ENCODE measurements around the gene DHTKD1.
"Not testable (repeated sequence)": the region's sequence is repeated elsewhere in the genome, so short reads cannot be mapped to it uniquely, and the experiment has no call there.

Gene DHTKD1

DNA sequence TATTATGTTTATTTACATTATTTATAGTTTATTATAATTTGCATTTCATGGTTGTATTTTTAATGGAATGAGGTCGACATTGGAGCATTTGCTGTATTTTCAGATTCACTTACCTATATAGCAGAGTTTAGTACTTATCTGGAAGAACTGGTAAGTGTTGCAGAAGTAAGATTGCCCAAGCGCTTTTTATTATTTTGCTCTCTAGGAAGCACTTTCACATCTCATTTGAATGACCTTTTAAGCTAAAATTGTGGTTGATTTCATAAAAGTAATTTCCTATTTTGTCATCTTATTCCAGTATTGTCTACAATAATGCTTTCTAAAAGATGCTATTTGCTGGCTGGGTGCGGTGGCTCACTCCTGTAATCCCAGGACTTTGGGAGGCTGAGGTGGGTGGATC lies 89.4 kb downstream of the DHTKD1 start:
- no peak overlapping the region for H3K27ac Mint-ChIP-seq
- peaks cover 10% of the 10 kb centered on the region for H3K36me3 Mint-ChIP-seq
- H3K4me1 Mint-ChIP-seq = no peaks in the 10 kb centered on the region
- H3K27me3 Mint-ChIP-seq = no peaks in the 10 kb centered on the region
- H3K4me3 Mint-ChIP-seq = no peak overlapping the region
- no peaks in the 10 kb centered on the region for H3K9me3 Mint-ChIP-seq

DNA sequence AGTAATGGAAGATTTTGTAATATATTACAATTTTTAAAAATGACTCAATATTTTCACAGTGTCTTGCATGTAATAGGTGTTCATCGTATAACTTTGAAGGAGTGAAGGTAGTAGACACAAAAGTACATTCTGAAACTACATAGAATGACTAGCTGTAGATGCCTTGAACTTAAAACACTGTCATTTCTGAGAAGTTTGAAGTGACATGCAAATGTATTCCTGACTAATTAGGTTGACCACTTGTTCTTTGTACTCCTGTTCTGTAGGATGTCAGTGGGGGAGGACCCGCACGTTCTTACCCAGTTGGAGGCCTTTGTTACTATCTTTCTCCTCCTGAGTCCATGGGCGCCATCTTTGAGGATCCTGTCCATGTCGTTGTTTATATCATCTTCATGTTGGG lies 91.9 kb downstream of the DHTKD1 start:
- Mint-ChIP-seq H3K36me3 (peaks cover 9% of the 10 kb centered on the region), H3K27ac (no peak overlapping the region)

DNA sequence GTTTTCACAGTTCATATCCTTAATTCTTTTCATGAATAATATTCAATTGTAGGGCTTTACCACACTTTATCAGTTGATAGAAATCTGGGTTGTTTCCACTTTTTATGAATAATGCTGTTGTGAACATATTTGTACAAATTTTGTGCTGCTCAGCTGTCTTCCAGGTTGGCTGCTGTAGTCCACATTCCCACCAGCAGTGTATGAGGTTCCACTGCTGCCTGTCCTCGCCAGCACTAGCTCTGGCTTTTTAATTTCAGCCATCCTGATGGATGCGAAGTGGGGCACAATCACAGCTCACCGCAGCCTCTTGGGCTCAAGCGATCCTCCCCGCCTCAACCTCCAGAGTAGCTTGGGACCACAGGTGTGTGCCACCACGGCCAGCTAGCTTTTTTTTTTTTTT lies 94.2 kb downstream of the DHTKD1 start:
- Mint-ChIP-seq H3K9me3 (no peaks in the 10 kb centered on the region), H3K36me3 (peaks cover 7% of the 10 kb centered on the region), H3K4me3 (no peak overlapping the region), H3K27ac (no peak overlapping the region), H3K4me1 (no peaks in the 10 kb centered on the region), H3K27me3 (no peaks in the 10 kb centered on the region)

More for the DNA sequence above, 91.9 kb downstream of the DHTKD1 start:
- no peaks in the 10 kb centered on the region for H3K4me1 Mint-ChIP-seq
- H3K9me3 Mint-ChIP-seq = no peaks in the 10 kb centered on the region
- no peak overlapping the region for H3K4me3 Mint-ChIP-seq
- H3K27me3 Mint-ChIP-seq = no peaks in the 10 kb centered on the region

DNA sequence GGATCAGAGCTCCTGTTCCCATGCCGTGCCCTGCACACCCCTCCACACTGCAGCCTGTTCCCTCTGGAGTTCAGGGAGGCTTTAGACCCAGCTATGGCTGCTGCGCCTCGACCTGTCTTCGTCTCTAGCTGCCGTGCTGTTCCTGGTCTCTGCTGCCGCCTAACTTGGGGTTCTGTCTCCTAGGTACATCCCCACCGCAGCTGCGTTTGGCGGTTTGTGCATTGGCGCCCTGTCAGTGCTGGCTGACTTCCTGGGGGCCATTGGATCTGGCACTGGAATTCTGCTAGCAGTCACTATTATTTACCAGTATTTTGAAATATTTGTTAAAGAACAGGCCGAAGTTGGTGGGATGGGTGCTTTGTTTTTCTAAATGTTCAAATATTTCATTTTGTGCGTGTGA lies 95.3 kb downstream of the DHTKD1 start:
- H3K27me3 Mint-ChIP-seq = no peaks in the 10 kb centered on the region
- H3K36me3 Mint-ChIP-seq = peaks cover 9% of the 10 kb centered on the region
- H3K9me3 Mint-ChIP-seq = no peaks in the 10 kb centered on the region
- no peak overlapping the region for H3K27ac Mint-ChIP-seq
- H3K4me3 Mint-ChIP-seq = no peak overlapping the region
- no peaks in the 10 kb centered on the region for H3K4me1 Mint-ChIP-seq

DNA sequence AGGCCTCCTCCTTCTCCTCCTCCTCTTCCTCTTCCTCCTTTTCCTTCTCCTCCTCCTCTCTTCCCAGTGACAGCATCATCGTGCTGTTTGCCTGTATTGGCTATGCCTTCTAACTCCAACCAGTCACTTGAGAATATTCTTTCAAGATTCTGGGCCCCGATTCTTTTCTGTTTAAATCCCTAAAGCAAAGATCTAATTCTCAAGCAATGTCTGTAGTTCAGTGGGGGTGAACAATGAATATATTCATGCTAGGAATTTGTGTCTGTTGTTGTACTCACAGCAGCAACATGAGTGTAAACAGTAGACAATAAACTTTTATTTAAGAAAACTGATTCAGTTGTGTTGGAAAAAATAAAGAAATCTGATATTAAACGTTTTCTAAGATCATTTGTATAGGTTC lies 96.3 kb downstream of the DHTKD1 start:
- H3K4me3 Mint-ChIP-seq = no peak overlapping the region
- H3K27me3 Mint-ChIP-seq = no peaks in the 10 kb centered on the region
- peaks cover 10% of the 10 kb centered on the region for H3K36me3 Mint-ChIP-seq
- no peaks in the 10 kb centered on the region for H3K9me3 Mint-ChIP-seq
- H3K27ac Mint-ChIP-seq = peak overlapping the region; percentile 73
- no peaks in the 10 kb centered on the region for H3K4me1 Mint-ChIP-seq

DNA sequence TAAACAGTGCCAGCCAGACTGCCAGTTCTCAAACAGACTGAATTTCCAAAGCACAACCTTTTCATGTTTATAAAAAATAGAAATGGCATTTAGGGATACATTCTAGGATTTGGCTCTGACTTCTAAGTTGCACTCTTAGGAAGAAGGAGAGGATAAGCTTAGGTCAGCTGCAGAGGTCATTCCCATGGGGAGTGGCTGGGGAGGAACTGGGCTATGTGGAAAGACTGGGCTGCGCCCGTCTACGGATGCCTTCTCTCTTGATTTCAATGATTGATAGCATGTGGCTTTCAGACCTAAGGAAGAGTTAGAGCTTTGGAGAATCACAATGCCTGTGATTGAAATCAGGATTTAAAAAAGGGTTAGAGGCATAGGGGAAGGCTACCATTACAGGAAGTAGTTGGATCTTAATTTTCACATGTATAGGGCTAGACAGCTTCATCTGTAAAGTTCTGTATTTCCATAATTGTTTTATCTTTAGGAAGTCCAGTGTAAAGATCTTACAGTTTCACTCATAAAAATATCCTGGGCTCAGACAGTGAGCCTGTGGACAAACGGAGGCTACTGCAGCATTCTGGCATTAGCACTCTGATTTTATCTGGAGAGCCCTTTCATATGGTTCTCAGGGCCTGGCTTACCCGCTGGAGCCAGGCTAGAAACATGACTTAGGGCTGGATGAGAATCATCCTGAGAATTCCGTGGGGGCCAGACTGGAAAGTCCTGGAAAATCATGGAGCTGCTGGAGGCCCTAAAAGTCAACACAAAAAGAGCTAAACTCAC lies 97.4 kb downstream of the DHTKD1 start:
- Mint-ChIP-seq H3K36me3 (peaks cover 15% of the 10 kb centered on the region), H3K27me3 (no peaks in the 10 kb centered on the region), H3K9me3 (no peaks in the 10 kb centered on the region), H3K4me1 (no peaks in the 10 kb centered on the region), H3K27ac (no peak overlapping the region), H3K4me3 (no peak overlapping the region)

DNA sequence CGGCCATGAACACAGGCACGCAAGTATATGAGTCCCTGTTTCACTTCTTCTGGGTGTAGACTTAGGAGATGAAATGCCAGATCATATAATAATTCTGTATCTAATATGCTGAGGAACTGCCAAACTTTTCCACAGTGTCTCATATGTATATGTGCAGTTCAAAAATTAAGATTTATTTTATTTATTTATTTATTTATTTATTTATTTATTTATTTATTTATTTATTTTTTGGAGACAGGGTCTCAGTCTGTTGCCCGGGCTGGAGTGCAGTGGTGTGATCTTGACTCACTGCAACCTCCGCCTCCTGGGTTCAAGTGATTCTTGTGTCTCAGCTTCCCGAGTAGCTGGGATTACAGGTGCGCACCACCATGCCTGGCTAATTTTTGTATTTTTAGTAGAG lies 102.8 kb downstream of the DHTKD1 start:
- H3K4me3 Mint-ChIP-seq, H3K27me3 Mint-ChIP-seq, H3K9me3 Mint-ChIP-seq, H3K4me1 Mint-ChIP-seq, H3K27ac Mint-ChIP-seq: not testable (repeated sequence)
- peaks cover 18% of the 10 kb centered on the region for H3K36me3 Mint-ChIP-seq
